GM19025 (cell line): ENCODE data around the gene SLC1A7.

Experiments
- ATAC-seq: cut with Tn5 transposase; IDR thresholded peaks from one replicate; pipeline ENCODE4 v1.9.1; 2021; ENCODE audit warnings: mild to moderate bottlenecking, low read depth, moderate library complexity; ENCODE audit not compliant: unreplicated experiment

SLC1A7 gene

GRCh38 chr1:53117836-53118235 is 24.6 kb downstream of the SLC1A7 start:
- ATAC-seq, result no peak

DNA sequence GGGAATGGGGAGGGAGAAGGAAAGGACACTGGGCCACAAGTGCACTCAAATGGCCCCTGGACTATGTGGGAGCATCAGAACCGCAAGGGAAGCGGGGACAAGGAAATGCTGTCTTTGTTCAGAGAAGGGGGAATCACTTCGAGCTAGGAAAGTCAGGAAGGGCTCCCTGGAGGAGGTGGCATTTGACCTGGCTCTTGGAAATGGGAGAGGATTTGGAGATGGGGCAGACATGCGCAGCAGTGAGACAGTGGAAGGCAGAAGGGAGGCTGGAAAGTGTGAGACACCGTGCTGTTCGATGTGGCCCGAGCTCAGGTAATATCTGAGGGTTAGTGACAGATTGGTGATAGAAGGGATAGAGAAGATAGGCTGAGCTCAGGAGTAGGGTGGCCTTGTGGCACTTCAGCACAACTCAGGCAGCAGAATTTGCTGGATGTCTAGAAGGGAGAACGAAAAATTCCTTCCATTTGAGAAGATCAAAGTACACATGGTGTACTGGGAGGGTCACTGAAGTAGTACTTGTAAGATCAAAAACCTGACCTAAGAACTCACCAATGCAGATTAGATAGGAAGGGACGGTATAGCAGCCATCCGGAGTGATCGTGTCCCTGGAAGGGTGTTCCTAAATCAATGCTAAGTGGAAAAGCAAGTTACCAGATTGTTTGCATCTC is 25.4 kb downstream of the SLC1A7 start:
- ATAC-seq, result no peak

- ATAC-seq, result no peak
Observed at GRCh38 chr1:53116307-53116810, 26.1 kb downstream of the SLC1A7 start.

DNA sequence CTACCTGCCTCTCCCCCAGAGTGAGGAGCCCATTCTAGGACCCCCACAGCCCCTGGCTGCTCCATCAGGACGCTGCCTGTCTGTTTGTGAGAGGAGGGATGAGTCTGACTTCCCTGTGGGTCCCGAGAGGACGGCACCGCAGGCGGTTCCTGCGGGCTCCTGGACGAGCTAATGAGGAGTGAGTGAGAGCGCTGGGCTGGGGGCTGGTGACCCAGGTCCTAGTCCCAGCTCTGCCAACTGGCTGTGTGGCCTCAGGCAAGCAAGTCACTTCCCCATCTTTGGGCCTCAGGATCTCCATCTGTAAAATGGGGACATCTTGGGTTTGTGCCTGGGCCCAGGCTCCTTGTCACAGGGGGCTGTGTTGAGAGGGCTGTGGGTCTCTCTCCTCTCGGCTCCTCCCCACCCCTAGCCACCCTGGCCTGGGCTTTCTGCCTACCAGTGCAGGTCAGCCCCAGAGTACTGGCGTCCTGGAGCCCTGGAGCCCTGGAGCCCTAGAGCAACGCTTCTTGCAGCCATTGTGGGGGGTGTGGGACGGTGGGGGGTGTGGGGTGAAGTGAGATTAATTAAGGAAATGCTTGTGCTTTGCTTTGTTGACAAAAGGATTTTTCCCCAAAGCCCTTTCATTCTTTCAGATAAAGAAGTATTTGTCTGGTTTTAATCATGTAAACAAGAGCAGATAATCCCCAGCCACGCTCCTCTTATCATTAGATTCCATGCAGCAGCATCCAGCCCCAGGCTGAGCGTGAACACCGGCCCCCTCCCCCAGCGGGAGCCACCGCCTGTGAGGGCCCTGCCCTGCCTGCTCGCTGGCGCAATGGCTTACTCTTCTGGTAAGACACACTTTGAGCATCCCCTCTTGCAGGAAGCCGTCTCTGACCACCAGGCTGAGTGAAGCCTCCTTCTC is 26.8 kb downstream of the SLC1A7 start:
- no peak for ATAC-seq

- no peak for ATAC-seq
Observed at GRCh38 chr1:53114581-53115400, 27.6 kb downstream of the SLC1A7 start.

GRCh38 chr1:53114090-53114489 is 28.3 kb downstream of the SLC1A7 start:
- no peak for ATAC-seq

DNA sequence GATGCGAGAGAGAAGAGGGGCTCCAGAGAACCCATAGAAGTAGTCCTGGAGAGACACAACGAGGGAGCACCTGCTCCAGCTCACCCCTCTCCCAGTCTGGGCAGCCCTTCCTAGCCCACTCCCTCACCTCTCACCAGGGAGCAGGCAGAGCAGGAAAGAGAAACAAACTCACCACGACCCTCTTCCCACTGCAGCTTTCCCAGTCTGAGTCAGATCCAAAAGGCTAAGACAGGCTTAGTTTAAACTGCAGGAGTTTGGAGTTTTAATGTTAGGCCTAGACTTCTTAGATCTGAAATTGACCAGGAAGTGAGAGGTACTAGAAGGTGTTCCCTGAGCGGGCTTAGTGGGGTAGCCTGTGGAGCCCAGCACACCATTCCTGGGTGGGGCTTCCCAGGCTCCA is 29.6 kb downstream of the SLC1A7 start:
- no peak for ATAC-seq

- ATAC-seq, result no peak
Observed at GRCh38 chr1:53112271-53112774, 30.1 kb downstream of the SLC1A7 start.

- no peak for ATAC-seq
Observed at GRCh38 chr1:53111693-53112092, 30.7 kb downstream of the SLC1A7 start.

GRCh38 chr1:53111073-53111556 is 31.3 kb downstream of the SLC1A7 start:
- no peak for ATAC-seq

DNA sequence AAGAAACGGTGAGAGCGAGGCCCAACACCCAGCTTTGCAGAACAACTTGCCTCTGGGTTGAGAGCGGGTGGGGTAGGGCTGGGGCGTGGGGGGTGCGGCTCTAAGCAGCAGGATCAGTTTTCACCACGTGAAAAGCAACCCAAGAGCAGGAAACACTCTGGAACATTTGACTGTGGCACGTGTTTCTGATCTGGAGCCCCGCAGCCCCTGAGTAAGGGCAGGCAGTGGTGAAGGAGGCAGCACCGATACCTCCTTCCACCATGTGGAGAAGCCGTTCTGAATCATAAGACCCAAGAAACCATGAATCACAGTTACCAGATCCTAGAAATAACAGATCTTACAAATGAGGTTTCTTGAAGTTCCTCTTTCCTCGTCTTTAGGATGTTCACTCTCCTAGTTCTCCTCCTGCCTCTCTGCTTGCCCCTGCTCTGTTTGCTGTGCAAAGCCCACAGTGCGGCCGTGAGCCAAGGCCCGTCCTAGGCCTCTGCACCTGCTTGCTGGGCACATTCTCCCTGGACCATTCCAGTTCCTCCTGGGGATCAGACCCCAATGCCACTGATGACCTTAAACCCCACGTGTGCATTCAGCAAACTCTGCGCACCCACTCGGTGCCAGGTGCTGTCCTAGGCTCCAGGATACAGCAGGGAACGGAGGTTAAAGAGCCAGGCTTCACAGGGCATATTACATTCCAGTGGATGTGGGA is 31.9 kb downstream of the SLC1A7 start:
- no peak for ATAC-seq

- ATAC-seq, result no peak
Observed at GRCh38 chr1:53108646-53109580, 33.5 kb downstream of the SLC1A7 start.

DNA sequence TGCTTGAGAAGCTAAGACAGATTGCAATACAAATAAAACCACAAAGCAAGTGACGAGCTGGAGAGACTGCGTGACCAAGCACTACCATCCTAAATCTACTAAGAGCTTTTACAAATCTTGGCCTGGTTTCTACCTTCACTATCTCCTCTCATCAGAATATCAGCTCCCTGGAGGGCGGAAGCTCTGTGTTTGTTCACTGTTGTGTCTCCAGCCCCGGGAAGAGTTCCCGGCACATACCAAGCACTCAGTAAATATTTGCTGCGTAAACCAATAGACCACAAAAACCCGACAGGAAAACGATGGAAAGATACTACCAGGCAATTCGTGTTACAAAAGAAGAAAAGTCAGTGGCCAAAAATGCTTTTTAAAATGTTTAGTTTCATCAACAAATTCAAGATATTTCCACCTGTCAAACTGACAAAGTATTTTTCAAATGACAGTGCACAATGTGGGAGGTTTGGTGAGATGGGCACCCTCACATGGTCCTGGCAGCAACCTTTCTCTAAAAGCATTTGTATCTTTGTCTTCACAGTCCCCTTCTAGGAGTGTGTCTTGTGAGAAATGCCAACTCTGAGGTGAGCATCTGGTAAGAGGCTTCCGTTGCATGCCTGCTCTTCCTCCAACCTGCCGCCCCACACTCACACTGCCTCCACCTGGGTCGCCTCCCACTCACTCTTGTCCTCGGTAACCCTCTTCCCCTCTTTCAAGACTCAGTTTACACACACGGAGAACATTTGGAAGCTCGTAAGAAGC is 34.7 kb downstream of the SLC1A7 start:
- ATAC-seq, result no peak

- ATAC-seq, result no peak
Observed at GRCh38 chr1:53107090-53107489, 35.3 kb downstream of the SLC1A7 start.

- ATAC-seq, result no peak
Observed at GRCh38 chr1:53104289-53104913, 38.0 kb downstream of the SLC1A7 start.

- no peak for ATAC-seq
Observed at GRCh38 chr1:53094533-53094919, 47.9 kb downstream of the SLC1A7 start.

- no peak for ATAC-seq
Observed at GRCh38 chr1:53093778-53094532, 48.5 kb downstream of the SLC1A7 start.
